H1 (cell line): ENCODE measurements around the gene OVCH1. TPM values are rescaled to one million over a fixed set of nuclear protein-coding genes. Genes with fewer than 3 reads are reported as not detected.

Experiments used
- CTCF ChIA-PET: fragments of 300-600 bp; sonication (Branson Sonifier 250); formaldehyde crosslinking; loops from one replicate; lab custom pipeline; 2021; ENCODE audit not compliant: partially characterized antibody; lab: Charles Lee
- POLR2A ChIA-PET: fragments of 300-600 bp; sonication (Branson Sonifier 250); formaldehyde crosslinking; loops from one replicate; lab custom pipeline; 2021; ENCODE audit warnings: inconsistent platforms; ENCODE audit not compliant: partially characterized antibody; lab: Charles Lee
- DNase-seq, 2 experiments: peaks; one replicate each; pipeline versions ENCODE4 v3.0.0 to v3.0.0-alpha.2; 2010 to 2022; ENCODE audit warnings: low spot score in 2 of 2, low read depth in 1 of 2, mixed read lengths in 1 of 2
- FAIRE-seq: peaks from 2 replicates; lab custom pipeline; 2011; peaks lifted over from hg19 to GRCh38; lab: Jason Lieb, UNC
- H2AFZ ChIP-seq: 2 replicates; pipeline ENCODE4 v1.8.1; 2012; ENCODE audit warnings: low read length, inconsistent platforms
- H2AK5ac ChIP-seq: 2 replicates; pipeline ENCODE4 v1.6.1; 2013; ENCODE audit warnings: low read depth, low read length
- H2BK120ac ChIP-seq: replicated peaks from 2 replicates; pipeline ENCODE3; 2013; ENCODE audit warnings: low read depth, low read length, inconsistent platforms
- H2BK12ac ChIP-seq: 2 replicates; pipeline ENCODE4 v1.6.1; 2013; ENCODE audit warnings: low read depth, low read length
- H2BK15ac ChIP-seq: 2 replicates; pipeline ENCODE4 v1.6.1; 2013; ENCODE audit warnings: low read length
- H2BK20ac ChIP-seq: 2 replicates; pipeline ENCODE4 v1.6.1; 2013; ENCODE audit warnings: low read length
- H2BK5ac ChIP-seq: 2 replicates; pipeline ENCODE4 v1.6.1; 2013; ENCODE audit warnings: low read depth, low read length
- H3K14ac ChIP-seq: 2 replicates; pipeline ENCODE4 v1.6.1; 2013; ENCODE audit warnings: inconsistent platforms; ENCODE audit not compliant: insufficient read length
- H3K18ac ChIP-seq: 2 replicates; pipeline ENCODE4 v1.6.1; 2013; ENCODE audit warnings: low read length; ENCODE audit errors: extremely low read depth
- H3K23ac ChIP-seq: 2 replicates; pipeline ENCODE4 v1.6.1; 2013; ENCODE audit warnings: inconsistent platforms; ENCODE audit not compliant: insufficient read length
- H3K23me2 ChIP-seq: 2 replicates; pipeline ENCODE4 v1.6.1; 2013; ENCODE audit warnings: low read depth, low read length
- H3K27ac ChIP-seq: 2 replicates; pipeline ENCODE4 v1.6.1; 2011; ENCODE audit warnings: low read depth, low read length, inconsistent platforms
- H3K27me3 ChIP-seq, 4 experiments: replicated peaks in 1 of 4; 1 replicate in 1 of 4; 2 replicates in 3 of 4; pipeline versions ENCODE4 v1.6.1 to v1.8.1; 2011 to 2013; ENCODE audit warnings: low read length in 3 of 4, mild to moderate bottlenecking in 3 of 4, inconsistent platforms in 2 of 4, mixed read lengths in 2 of 4, moderate library complexity in 1 of 4; ENCODE audit not compliant: control insufficient read depth in 3 of 4, insufficient read depth in 3 of 4; ENCODE audit errors: extremely low read depth in 1 of 4
- H3K36me3 ChIP-seq, 4 experiments: 2 replicates each; pipeline versions ENCODE4 v1.6.1 to v1.8.1; 2011 to 2013; ENCODE audit warnings: mild to moderate bottlenecking in 4 of 4, low read length in 3 of 4, moderate library complexity in 2 of 4, control low read depth in 1 of 4, inconsistent platforms in 1 of 4; ENCODE audit not compliant: insufficient read depth in 4 of 4, control insufficient read depth in 2 of 4
- H3K4ac ChIP-seq: replicated peaks from 2 replicates; pipeline ENCODE3; 2013; ENCODE audit warnings: low read length, low read depth, mixed read lengths, inconsistent platforms; ENCODE audit not compliant: insufficient read length
- H3K4me1 ChIP-seq, 4 experiments: replicated peaks in 1 of 4; 1 replicate in 1 of 4; 2 replicates in 3 of 4; pipeline versions ENCODE4 v1.6.1 to v1.8.1; 2011 to 2013; ENCODE audit warnings: low read length in 3 of 4, inconsistent platforms in 2 of 4, mixed read lengths in 1 of 4; ENCODE audit not compliant: insufficient read depth in 4 of 4, control insufficient read depth in 3 of 4
- H3K4me2 ChIP-seq, 2 experiments: 2 replicates each; pipeline versions ENCODE4 v1.6.1 to v1.8.1; 2011 to 2013; ENCODE audit warnings: low read depth in 2 of 2, low read length in 2 of 2, control low read depth in 1 of 2, inconsistent platforms in 1 of 2, mild to moderate bottlenecking in 1 of 2; ENCODE audit not compliant: insufficient read depth in 1 of 2
- H3K4me3 ChIP-seq, 4 experiments: fragments of 200-600, 300-600 bp in 1 of 4; sonication (generic), shearing (Covaris generic), sonication (Bioruptor Twin) in 1 of 4; 2 replicates each; pipeline versions ENCODE4 v1.5.1 to v1.8.1; 2011 to 2016; ENCODE audit warnings: low read length in 4 of 4, low read depth in 3 of 4, control low read depth in 2 of 4, inconsistent platforms in 2 of 4, mild to moderate bottlenecking in 2 of 4, mixed read lengths in 1 of 4, moderate library complexity in 1 of 4; ENCODE audit not compliant: insufficient read depth in 2 of 4; ENCODE audit errors: extremely low read depth in 1 of 4
- H3K56ac ChIP-seq: replicated peaks from 2 replicates; pipeline ENCODE3; 2013; ENCODE audit warnings: low read depth, mild to moderate bottlenecking, mixed read lengths, low read length, inconsistent platforms; ENCODE audit not compliant: insufficient read length
- H3K79me1 ChIP-seq: 2 replicates; pipeline ENCODE4 v1.6.1; 2013; ENCODE audit warnings: low read depth, low read length, control low read depth
- H3K79me2 ChIP-seq, 2 experiments: 2 replicates each; pipeline versions ENCODE4 v1.6.1 to v1.8.1; 2012 to 2013; ENCODE audit warnings: low read length in 2 of 2, mild to moderate bottlenecking in 2 of 2, inconsistent platforms in 1 of 2; ENCODE audit not compliant: insufficient read depth in 2 of 2, control insufficient read depth in 1 of 2
- H3K9ac ChIP-seq, 4 experiments: replicated peaks in 1 of 4; 1 replicate in 1 of 4; 2 replicates in 3 of 4; pipeline versions ENCODE4 v1.6.1 to v1.8.1; 2011 to 2013; ENCODE audit warnings: low read depth in 3 of 4, low read length in 3 of 4, control low read depth in 2 of 4, mild to moderate bottlenecking in 2 of 4, moderate library complexity in 2 of 4, inconsistent platforms in 1 of 4; ENCODE audit errors: extremely low read depth in 1 of 4
- H3K9me3 ChIP-seq, 2 experiments: 2 replicates each; pipeline versions ENCODE4 v1.6.1 to v1.8.1; 2012 to 2013; ENCODE audit warnings: mild to moderate bottlenecking in 2 of 2, moderate library complexity in 2 of 2, control low read depth in 1 of 2, inconsistent platforms in 1 of 2, low read depth in 1 of 2, low read length in 1 of 2, mixed read lengths in 1 of 2; ENCODE audit not compliant: insufficient read depth in 2 of 2
- H4K20me1 ChIP-seq, 2 experiments: replicated peaks in 1 of 2; 2 replicates each; pipeline versions ENCODE3 to v1.8.1; 2011 to 2013; ENCODE audit warnings: inconsistent platforms in 2 of 2, low read length in 2 of 2, mild to moderate bottlenecking in 1 of 2; ENCODE audit not compliant: insufficient read depth in 2 of 2, control insufficient read depth in 1 of 2
- H4K5ac ChIP-seq: 2 replicates; pipeline ENCODE4 v1.6.1; 2013; ENCODE audit warnings: low read length, low read depth, mixed read lengths, inconsistent platforms; ENCODE audit not compliant: insufficient read length
- H4K8ac ChIP-seq: 2 replicates; pipeline ENCODE4 v1.8.0; 2013; ENCODE audit warnings: mild to moderate bottlenecking, moderate library complexity, low read length, inconsistent platforms; ENCODE audit not compliant: insufficient read depth; ENCODE audit errors: extremely low read depth
- H4K91ac ChIP-seq: replicated peaks from 2 replicates; pipeline ENCODE3; 2013; ENCODE audit warnings: low read length, mixed read lengths, inconsistent platforms; ENCODE audit not compliant: insufficient read length
- FOSL1 ChIP-seq: IDR thresholded peaks from 2 replicates; pipeline ENCODE4 v1.6.1; 2011; ENCODE audit warnings: mild to moderate bottlenecking, low read depth, low read length, moderate library complexity; ENCODE audit not compliant: insufficient read depth
- JUN ChIP-seq: IDR thresholded peaks from 2 replicates; pipeline ENCODE4 v1.6.1; 2011; ENCODE audit warnings: low read depth, mild to moderate bottlenecking, improper control_type of control experiment, low read length
- KDM4A ChIP-seq: IDR thresholded peaks from one replicate; pipeline ENCODE4 v1.7.1; 2012; ENCODE audit warnings: low read depth, mild to moderate bottlenecking, moderate library complexity, low read length, inconsistent platforms; ENCODE audit not compliant: severe bottlenecking
- NRF1 ChIP-seq: IDR thresholded peaks from 2 replicates; pipeline ENCODE4 v1.6.1; 2011; ENCODE audit warnings: mild to moderate bottlenecking, low read depth, low read length, improper control_type of control experiment
- POLR2AphosphoS5 ChIP-seq: IDR thresholded peaks from 2 replicates; pipeline ENCODE4 v1.6.1; 2011; ENCODE audit warnings: low read depth, low read length
- RBBP5 ChIP-seq: IDR thresholded peaks from 2 replicates; pipeline ENCODE4 v1.7.1; 2012; ENCODE audit warnings: low read depth, mild to moderate bottlenecking, inconsistent platforms, low read length, moderate library complexity, borderline replicate concordance
- RFX5 ChIP-seq: IDR thresholded peaks from 2 replicates; pipeline ENCODE4 v1.6.1; 2011; ENCODE audit warnings: low read depth, low read length, improper control_type of control experiment, borderline replicate concordance
- SIRT6 ChIP-seq: IDR thresholded peaks from one replicate; pipeline ENCODE4 v1.7.1; 2012; ENCODE audit warnings: low read length, inconsistent platforms
- SP1 ChIP-seq: IDR thresholded peaks from 2 replicates; pipeline ENCODE4 v1.6.1; 2011; ENCODE audit warnings: low read depth, low read length
- SP4 ChIP-seq: IDR thresholded peaks from 2 replicates; pipeline ENCODE4 v1.6.1; 2012; ENCODE audit warnings: low read length, inconsistent platforms
- YY1 ChIP-seq: IDR thresholded peaks from 2 replicates; pipeline ENCODE4 v1.6.1; 2011; ENCODE audit warnings: low read depth, mild to moderate bottlenecking, low read length
- WGBS, 2 experiments: shearing (Covaris generic) in 1 of 2; methylation state at CpG; one replicate each; pipeline versions ENCODE4 v1.1.6 to v1.1.7; 2013 to 2015; ENCODE audit warnings: low lambda C conversion rate in 2 of 2, mixed read lengths in 2 of 2, inconsistent platforms in 1 of 2, low coverage in 1 of 2, missing lambda C conversion rate in 1 of 2; ENCODE audit not compliant: insufficient replicate concordance in 2 of 2, insufficient coverage in 1 of 2, insufficient read length in 1 of 2; ENCODE audit errors: extremely low coverage in 1 of 2, missing lambda C conversion rate in 1 of 2; 5-methylcytosine and 5-hydroxymethylcytosine counted together
- polyA plus RNA-seq, 7 experiments: library from polyadenylated mRNA; depleted of rRNA in 3 of 7; stranded (reverse) in 5 of 7; unstranded in 2 of 7; fragments of >200 nt in 5 of 7; fragments of 200-250 nt in 2 of 7; gene quantifications; 1 replicate in 5 of 7; 2 replicates in 1 of 7; 4 replicates in 1 of 7; pipeline versions ENCODE4 v1.2.1 to v1.2.3, GENCODE V29; 2011 to 2013; ENCODE audit warnings: missing spikeins in 2 of 7, mixed read lengths in 2 of 7
- total RNA-seq: library from RNA; stranded (reverse); fragmentation: NEBNext Ultra II Directional; extraction: Animal tissue kit (Norgen Biotek cat#: 25700); gene quantifications from 2 replicates; pipeline ENCODE4 v1.2.1, GENCODE V29; 2021

The OVCH1 gene
- total and polyA plus RNA-seq, 2 of the 8 experiments (the other 6 are each of a cell fraction or from before 2014, with no cell fraction given): 0.07 TPM; not detected in 1

- no peak for FAIRE-seq
- peaks cover 0 to 8% (median 0%) of the 10 kb centered on the region in 4 experiments; a peak in 4 of 8 replicates for H3K36me3 ChIP-seq
These were observed 12.0 kb upstream of the OVCH1 start for GRCh38 chr12:29509503-29509902.

More at GRCh38 chr12:29509503-29509902, 12.0 kb upstream of the OVCH1 start:
- no peak overlapping the region for H2BK15ac ChIP-seq
- H3K4me2 ChIP-seq: no peak overlapping the region
- H3K79me2 ChIP-seq: no peaks in the 10 kb centered on the region
- H3K23ac ChIP-seq: no peak overlapping the region
- no peaks in the 10 kb centered on the region for H3K4me1 ChIP-seq
- no peak overlapping the region; the same call in 1 of the 2 replicates for H4K8ac ChIP-seq
- H2BK12ac ChIP-seq: no peak overlapping the region
- no peak overlapping the region for H3K18ac ChIP-seq
- no peaks in the 10 kb centered on the region for H3K9me3 ChIP-seq
- ChIA-PET POLR2A (no interaction called here), CTCF (no interaction called here)
- H4K5ac ChIP-seq: no peak overlapping the region
- DNase-seq: no peak
- H4K91ac ChIP-seq: no peak overlapping the region
- no peaks in the 10 kb centered on the region for H4K20me1 ChIP-seq
- H2BK120ac ChIP-seq: no peak overlapping the region
- H3K27ac ChIP-seq: no peak overlapping the region
- no peak overlapping the region for H3K9ac ChIP-seq
- no peak overlapping the region for H2BK20ac ChIP-seq
- H2AFZ ChIP-seq: no peak overlapping the region
- no peak overlapping the region for H3K14ac ChIP-seq
- no peak overlapping the region for H3K56ac ChIP-seq
- H3K27me3 ChIP-seq: no peaks in the 10 kb centered on the region
- no peak overlapping the region for H3K4ac ChIP-seq
- no peaks in the 10 kb centered on the region for H3K79me1 ChIP-seq
- H3K23me2 ChIP-seq: no peaks in the 10 kb centered on the region
- H2BK5ac ChIP-seq: no peak overlapping the region
- WGBS, 2 experiments: 88% methylated on average over 1 of the region's 1 CpG; no CpG with 5 or more reads in 1 of the 2 experiments
- no peak overlapping the region for H3K4me3 ChIP-seq
- no peak overlapping the region for H2AK5ac ChIP-seq
- TF ChIP-seq POLR2AphosphoS5 (no peak), JUN (no peak), RFX5 (no peak), YY1 (no peak), FOSL1 (no peak), SP4 (no peak), KDM4A (no peak), NRF1 (no peak), SIRT6 (no peak), SP1 (no peak), RBBP5 (no peak)
